Measurements from ENCODE around the gene SRP68. TPM values are rescaled to one million over a fixed set of nuclear protein-coding genes. Genes with fewer than 3 reads are reported as not detected.
A peak's percentile ranks its signal among the peaks of the same experiment; 100 is the strongest.
"Not testable (repeated sequence)": the region's sequence is repeated elsewhere in the genome, so short reads cannot be mapped to it uniquely, and the experiment has no call there.

The SRP68 gene
- total RNA-seq, 1 experiment from 2014 or later: 58.2 TPM

DNA sequence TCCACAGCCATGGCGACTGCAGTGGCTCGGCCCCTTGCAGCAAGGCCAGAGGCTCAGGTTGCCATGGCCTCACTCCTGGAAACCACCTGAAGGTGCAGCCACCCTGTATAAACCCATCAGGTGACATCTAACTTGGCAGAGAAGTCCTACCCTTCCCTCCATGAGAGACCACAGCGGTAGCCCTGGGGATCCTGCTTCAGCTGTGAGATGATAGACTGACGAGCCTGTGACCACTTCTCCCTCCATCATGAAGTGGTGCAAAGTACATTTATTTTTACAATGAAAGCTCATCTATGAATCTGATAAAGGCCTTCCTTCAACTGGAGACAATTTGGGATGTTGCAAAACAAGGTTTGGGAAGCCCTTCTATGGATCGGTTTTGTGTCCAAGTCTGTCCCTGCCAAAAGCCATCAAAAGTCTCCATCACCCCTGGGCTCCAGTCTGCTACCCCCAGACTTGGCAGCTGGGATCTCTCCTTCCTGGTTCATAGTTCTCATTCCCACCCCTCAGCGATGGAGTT, 8.5 kb upstream of the SRP68 start:
- in situ Hi-C loops (cut with HindIII; ENCODE audit: low pct_unique_long_range_greater_than_20kb, low sequenced_read_pairs): no loop called here
- no peak for DNase-seq (ENCODE audit: low read depth, low spot score)

DNA sequence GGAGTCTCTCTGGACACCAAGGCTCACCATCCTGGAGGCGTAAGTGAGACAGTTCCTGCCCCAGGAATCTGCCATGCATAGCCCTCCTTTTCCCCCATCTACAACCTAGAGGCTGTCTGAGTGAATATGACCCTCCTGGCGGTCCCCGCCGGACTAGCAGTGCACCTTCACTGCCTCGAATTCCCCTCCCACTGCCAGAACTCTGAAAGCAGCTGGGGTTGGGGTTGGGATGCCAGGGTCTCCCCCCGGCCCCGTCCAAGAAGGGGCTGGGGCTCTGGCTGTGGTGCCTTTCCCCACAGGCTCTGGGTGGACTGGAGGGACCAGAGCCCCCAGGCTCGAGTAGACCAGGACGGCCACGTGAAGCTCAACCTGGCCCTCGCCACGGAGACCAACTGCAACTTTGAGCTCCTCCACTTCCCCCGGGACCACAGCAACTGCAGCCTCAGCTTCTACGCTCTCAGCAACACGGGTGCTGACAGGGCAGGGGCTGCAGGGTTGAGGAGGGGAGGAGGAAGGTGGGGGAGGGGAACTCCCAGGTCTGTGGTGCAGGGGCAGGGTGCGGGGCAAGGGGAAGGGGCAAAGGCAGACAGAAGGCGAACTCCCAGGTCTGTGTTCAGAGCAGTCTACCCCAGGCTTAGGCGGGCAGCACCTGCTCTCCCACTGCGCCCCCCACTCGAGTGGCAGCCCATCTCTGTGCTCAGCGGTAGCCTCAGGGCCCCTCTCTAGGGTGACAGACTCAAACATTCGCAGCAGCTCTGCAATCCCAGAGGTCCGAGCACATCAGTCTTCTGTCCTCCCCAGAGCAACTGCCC, 7.8 kb upstream of the SRP68 start:
- DNase-seq (ENCODE audit: low read depth, low spot score): peak; percentile 43
- in situ Hi-C loops (cut with HindIII; ENCODE audit: low pct_unique_long_range_greater_than_20kb, low sequenced_read_pairs): no loop called here

DNA sequence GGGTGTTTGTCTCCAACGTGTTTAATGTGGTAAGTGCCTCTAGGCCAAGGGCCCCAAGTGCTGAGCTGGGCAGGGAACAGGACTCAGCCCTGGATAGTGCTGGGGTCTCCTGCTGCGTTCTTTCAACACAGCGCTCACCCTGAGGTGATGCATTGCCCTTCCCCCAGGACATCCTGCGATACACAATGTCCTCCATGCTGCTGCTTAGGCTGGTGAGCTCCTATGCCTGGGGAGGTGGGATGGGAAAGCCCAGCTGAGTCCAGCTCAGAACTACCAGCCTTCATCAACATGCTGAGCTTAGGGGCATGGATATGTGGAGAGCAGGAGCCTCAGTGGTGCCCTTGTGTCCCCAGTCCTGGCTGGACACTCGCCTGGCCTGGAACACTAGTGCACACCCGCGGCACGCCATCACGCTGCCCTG, 7.2 kb upstream of the SRP68 start:
- in situ Hi-C loops (cut with HindIII; ENCODE audit: low pct_unique_long_range_greater_than_20kb, low sequenced_read_pairs): no loop called here
- peak; percentile 26 for DNase-seq (ENCODE audit: low read depth, low spot score)

DNA sequence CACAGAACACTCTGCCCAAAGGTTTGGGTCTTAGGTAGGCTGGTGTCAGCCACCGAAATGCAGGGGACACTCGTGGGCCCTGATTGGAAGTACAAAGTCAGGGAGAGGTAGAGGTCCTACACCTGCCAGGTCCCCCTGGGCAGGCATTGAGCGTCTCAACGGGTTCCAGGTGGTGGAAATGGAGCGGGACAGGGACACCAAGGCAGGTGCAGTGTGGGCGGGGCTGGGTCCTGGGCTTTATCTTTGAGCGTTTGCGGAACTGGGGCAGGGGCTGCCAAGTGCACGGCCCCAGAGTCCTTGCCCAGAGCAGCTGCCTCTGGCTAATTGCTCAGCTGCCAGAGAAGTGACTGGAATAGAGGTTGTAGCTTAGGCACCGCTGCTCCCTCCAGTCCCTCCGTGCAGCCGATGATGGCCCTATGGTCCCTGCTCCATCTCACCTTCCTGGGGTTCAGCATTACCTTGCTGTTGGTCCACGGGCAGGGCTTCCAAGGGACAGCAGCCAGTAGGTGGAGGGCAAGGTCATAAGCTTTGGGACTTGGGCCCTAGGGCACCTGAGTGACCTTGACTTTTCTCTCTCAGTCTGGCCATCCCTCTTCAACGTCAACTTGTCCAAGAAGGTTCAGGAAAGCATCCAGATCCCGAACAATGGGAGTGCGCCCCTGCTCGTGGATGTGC, 6.7 kb upstream of the SRP68 start, which contains the start of gene ZACN:
Gene ZACN (plus strand): TSS at position 323 of the 675 bp plus-strand sequence. CDS start 83 bp downstream, at position 406.
- DNase-seq (ENCODE audit: low read depth, low spot score): no peak
- in situ Hi-C loops (cut with HindIII; ENCODE audit: low pct_unique_long_range_greater_than_20kb, low sequenced_read_pairs): no loop called here

DNA sequence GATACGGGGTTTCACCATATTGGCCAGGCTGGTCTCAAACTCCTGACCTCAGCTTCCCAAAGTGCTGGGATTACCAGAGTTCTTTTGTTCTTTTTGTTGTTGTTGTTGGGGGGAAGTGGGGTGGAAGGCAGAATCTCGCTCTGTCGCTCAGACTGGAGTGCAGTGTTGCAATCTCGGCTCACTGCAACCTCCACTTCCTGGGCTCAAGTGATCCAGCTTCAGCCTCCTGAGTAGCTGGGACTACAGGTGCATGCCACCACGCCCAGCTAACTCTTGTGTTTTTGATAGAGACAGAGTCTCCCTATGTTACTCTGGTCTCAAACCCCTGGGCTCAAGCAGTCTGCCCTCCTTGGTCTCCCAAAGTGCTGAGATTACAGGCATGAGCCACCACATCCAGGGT, 6.1 kb upstream of the SRP68 start:
- DNase-seq (ENCODE audit: low read depth, low spot score); in situ Hi-C loops (cut with HindIII; ENCODE audit: low pct_unique_long_range_greater_than_20kb, low sequenced_read_pairs): not testable (repeated sequence)

DNA sequence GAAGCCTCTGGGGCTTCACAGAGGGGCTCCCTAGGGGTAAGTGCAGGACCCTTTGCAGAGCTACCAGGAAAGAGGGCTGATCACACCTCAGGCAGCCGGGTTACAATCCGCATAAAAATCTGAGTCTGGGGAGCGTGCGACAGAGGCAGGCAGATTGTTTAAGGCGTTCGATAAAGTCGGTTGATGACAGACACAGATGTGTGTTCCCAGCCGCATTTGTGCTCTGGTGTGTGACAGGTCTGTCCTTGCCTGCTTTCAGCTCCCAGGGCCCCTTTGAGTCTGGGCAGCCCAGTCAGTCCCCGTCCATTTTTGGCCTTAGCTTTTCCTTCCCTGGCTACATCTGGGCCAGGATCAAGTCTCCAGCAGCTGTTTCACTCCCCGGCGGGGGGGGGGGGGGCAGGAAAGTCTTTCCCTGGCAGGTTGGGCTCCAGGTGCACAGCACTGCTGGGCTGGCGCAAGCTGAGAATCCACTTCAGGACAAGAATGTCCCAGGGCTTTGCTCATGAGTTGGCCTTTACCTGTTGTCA, 5.3 kb upstream of the SRP68 start:
- in situ Hi-C loops (cut with HindIII; ENCODE audit: low pct_unique_long_range_greater_than_20kb, low sequenced_read_pairs): no loop called here
- DNase-seq (ENCODE audit: low read depth, low spot score): no peak

DNA sequence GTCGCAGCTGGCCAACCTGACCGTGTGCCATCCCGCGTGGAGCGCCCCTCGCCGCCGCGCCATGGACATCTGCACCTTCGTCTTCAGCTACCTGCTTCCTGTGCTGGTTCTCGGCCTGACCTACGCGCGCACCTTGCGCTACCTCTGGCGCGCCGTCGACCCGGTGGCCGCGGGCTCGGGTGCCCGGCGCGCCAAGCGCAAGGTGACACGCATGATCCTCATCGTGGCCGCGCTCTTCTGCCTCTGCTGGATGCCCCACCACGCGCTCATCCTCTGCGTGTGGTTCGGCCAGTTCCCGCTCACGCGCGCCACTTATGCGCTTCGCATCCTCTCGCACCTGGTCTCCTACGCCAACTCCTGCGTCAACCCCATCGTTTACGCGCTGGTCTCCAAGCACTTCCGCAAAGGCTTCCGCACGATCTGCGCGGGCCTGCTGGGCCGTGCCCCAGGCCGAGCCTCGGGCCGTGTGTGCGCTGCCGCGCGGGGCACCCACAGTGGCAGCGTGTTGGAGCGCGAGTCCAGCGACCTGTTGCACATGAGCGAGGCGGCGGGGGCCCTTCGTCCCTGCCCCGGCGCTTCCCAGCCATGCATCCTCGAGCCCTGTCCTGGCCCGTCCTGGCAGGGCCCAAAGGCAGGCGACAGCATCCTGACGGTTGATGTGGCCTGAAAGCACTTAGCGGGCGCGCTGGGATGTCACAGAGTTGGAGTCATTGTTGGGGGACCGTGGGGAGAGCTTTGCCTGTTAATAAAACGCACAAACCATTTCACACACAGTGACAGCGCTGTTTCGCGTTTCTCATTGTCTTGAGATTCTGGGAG, 4.7 kb upstream of the SRP68 start:
- DNase-seq (ENCODE audit: low read depth, low spot score): no peak
- in situ Hi-C loops (cut with HindIII; ENCODE audit: low pct_unique_long_range_greater_than_20kb, low sequenced_read_pairs): no loop called here

DNA sequence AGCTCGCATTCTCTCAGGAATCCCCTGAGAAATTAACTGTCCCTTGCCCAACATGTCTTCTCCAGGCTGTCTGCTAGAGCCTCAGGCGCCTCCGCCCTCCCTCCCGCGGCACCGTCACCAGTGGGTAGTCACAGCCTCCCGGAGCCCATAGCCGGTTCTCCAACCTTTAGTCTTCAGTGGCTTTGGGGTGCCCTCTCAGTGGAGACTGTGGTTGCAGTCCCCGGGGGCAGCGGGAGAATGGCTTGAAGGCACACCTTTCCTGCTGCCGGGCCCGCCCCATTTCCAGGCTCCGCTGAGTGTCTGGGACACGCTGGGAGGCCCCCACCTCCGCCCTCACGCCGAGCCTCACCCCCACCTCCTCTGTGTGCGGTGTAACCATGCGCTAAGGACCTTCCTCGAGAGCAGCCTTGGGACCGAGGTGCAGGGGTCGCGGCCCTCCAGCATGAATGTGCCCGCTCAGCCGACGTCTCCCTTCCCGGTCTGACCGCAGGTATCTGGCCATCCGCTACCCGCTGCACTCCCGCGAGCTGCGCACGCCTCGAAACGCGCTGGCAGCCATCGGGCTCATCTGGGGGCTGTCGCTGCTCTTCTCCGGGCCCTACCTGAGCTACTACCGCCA, 3.9 kb upstream of the SRP68 start:
- in situ Hi-C loops (cut with HindIII; ENCODE audit: low pct_unique_long_range_greater_than_20kb, low sequenced_read_pairs): no loop called here
- no peak for DNase-seq (ENCODE audit: low read depth, low spot score)

DNA sequence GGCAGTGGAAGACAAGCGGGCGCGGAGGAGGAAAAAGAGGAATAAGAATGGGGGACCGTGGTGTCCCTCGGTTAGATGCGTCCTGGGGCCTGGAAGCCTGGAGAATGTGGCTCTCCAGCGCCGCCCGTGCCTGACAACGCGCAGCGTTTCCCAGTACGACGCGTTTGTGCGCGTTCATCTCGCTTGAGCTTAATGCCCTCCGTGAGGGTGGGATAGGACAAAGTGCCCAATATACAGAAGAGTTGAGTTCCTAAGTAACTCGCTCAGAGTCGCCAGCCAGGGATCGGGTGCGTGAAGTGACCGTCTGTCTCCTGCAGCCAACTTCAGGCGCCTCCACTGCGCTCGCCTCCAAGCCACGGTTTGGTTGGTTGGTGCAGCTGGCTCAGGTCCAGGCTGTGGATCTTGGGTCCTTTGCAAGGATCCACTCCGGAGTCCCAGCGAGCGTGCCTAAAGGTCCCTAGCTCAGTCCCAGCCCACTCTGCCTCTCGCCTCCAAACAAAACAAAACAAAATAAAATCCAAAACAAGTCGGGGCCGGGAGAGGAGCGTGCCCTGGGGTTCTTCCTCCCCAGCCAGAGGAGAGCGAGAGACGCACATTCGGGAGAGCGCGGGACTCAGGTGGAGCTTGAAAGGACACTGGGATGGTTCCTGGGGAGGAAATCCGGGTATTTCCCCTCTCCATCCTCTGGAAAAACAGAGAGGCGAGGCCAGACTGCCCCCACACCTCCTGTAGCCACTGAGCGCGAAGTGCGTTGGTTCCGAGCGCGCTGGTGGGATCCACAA, 3.2 kb upstream of the SRP68 start:
- peak; percentile 28 for DNase-seq (ENCODE audit: low read depth, low spot score)
- in situ Hi-C loops (cut with HindIII; ENCODE audit: low pct_unique_long_range_greater_than_20kb, low sequenced_read_pairs): no loop called here

DNA sequence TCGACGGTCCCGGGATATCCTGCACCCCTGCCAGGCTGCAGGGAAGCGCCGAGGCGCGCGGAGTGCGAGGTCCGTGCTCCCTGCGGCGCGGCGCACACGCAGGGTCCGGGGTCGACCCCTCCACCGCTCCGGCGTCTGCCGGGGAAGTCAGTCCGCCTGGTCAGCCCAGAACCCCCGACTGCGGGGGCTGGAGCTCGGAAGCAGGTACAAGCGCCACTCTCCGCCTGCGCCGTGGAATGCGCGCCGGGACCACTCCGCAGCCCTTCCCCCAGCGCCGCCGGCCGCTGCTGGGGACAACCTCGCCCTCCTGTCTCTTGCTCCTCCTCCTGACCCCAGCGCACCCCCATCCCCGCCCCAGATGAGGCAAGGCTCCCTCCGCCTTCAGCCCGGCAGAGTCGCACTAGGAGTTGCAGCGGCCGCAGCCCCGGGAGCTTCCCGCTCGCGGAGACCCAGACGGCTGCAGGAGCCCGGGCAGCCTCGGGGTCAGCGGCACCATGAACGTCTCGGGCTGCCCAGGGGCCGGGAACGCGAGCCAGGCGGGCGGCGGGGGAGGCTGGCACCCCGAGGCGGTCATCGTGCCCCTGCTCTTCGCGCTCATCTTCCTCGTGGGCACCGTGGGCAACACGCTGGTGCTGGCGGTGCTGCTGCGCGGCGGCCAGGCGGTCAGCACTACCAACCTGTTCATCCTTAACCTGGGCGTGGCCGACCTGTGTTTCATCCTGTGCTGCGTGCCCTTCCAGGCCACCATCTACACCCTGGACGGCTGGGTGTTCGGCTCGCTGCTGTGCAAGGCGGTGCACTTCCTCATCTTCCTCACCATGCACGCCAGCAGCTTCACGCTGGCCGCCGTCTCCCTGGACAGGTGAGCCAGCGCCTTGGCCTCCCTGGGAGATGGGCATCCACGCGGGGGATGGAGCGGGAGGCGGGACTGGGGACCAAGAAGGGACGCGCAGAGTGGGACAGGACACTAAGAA, 2.4 kb upstream of the SRP68 start, which contains the start of gene GALR2:
Gene GALR2 (plus strand): TSS at position 392 of the 974 bp plus-strand sequence. CDS start 103 bp downstream, at position 495.
- in situ Hi-C loops (cut with HindIII; ENCODE audit: low pct_unique_long_range_greater_than_20kb, low sequenced_read_pairs): loop anchor here (25.0 kb wide), 1 partner anchor 137 kb away; the partner anchor contains the start of gene FBF1
- no peak for DNase-seq (ENCODE audit: low read depth, low spot score)

DNA sequence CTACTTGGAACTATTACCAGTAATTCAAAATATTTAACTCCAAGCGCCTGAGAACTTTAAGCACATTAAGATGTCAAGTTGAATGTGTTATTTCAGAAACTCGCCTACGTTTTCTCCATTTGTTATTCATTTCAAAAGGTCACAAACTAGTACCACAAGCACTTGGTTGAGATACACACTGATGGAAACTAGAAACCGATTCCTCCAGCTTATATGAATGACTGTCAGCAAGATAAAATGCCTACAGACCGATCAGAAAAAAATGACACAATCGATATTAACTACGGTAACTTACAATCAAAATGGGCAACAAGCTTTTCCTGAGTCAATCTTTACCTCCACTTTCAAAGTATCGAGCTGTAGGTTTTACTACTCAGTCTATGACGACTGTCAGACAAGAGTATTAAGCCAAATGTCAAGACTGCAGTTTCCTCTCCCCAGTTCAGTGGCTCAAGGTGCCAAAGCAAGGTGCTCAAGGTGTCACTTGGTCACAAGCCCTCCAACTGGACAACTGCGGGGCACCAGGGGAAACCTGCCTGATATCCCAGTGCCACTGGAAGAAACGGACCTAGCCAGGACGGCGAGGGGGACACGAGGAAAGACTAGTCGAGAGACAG, 678 bp downstream of the SRP68 start:
- in situ Hi-C loops (cut with HindIII; ENCODE audit: low pct_unique_long_range_greater_than_20kb, low sequenced_read_pairs): loop anchor here (25.0 kb wide), 1 partner anchor 134 kb away; the partner anchor contains the start of gene FBF1
- DNase-seq (ENCODE audit: low read depth, low spot score): no peak

DNA sequence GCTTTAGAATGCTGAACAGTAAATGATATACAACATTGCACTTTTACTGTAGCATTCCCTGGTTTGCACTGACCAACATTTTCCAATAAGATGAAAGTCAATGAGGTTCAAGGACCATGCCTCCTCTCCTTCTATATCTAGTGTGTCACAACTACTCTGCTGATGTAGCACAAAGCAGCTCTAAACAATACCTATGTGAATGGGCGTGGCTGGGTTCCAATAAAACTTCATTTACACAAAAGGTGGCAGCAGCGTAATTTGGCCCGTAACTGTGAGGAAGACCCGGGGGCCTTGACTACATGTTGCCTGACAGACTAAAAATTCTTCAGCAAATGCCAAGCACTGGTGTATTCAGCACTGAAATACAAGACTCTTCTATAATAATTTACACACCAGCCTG, 6.5 kb downstream of the SRP68 start:
- no peak for DNase-seq (ENCODE audit: low read depth, low spot score)
- in situ Hi-C loops (cut with HindIII; ENCODE audit: low pct_unique_long_range_greater_than_20kb, low sequenced_read_pairs): loop anchor here (25.0 kb wide), 1 partner anchor 128 kb away; the partner anchor contains the start of gene FBF1

DNA sequence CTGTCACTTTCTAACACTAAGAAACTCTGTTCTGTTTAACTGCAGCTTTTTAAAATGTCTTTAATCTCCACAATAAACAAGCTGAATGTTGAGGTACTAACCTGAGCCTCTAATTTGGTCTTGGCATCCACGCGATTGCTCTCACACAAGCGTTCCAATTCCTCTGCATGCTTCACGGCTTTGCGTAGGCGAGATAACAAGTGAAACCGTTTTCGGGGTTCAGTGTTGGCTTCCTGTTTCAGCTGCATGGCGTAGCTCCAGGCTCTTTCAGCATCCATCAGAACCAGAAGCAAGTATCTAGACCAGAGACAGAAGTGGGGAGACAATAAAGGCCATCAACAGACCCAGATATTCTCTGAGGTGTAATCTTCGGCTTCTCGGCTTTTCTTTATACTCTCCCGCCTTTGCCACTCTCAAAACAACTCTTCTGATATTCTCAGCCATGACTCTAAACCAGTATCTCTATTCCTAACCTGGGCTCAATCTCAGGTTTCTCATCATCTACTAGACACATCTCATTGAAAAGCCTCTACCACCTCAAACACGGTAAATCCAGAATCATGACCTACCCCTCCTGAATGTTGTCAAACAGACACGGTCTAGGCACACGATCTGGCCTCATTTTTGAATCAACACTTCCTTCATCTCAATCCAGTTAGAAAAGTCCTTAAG, 8.3 kb downstream of the SRP68 start:
- in situ Hi-C loops (cut with HindIII; ENCODE audit: low pct_unique_long_range_greater_than_20kb, low sequenced_read_pairs): loop anchor here (25.0 kb wide), 1 partner anchor 127 kb away; the partner anchor contains the start of gene FBF1

DNA sequence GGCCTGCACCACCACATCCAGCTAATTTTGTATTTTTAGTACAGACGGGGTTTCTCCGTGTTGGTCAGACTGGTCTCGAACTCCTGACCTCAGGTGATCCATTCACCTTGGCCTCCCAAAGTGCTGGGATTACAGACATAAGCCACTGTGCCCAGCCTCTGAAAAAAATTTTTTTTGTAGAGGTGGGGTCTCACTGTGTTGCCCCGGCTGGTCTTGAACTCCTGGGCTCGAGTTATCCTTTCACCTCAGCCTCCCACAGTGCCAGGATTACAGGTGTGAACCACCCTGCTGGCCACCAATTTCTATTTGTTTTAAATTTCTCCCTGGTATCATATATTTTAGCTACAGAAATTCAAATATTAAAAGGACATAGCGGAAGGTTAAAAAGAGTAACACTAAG, 14.1 kb downstream of the SRP68 start:
- in situ Hi-C loops (cut with HindIII; ENCODE audit: low pct_unique_long_range_greater_than_20kb, low sequenced_read_pairs): loop anchor here (25.0 kb wide), 1 partner anchor 121 kb away; the partner anchor contains the start of gene FBF1
- DNase-seq (ENCODE audit: low read depth, low spot score): not testable (repeated sequence)

More for the DNA sequence above, 8.3 kb downstream of the SRP68 start:
- DNase-seq (ENCODE audit: low read depth, low spot score): no peak

Measured in SK-MEL-5 (cell line).